ENCODE results near the gene TMEM229B. TPM values are rescaled to one million over a fixed set of nuclear protein-coding genes. Genes with fewer than 3 reads are reported as not detected.

Gene TMEM229B
- total RNA-seq, 6 experiments from 2014 or later = 0.06 to 1.8 (median 1.2) TPM

DNA sequence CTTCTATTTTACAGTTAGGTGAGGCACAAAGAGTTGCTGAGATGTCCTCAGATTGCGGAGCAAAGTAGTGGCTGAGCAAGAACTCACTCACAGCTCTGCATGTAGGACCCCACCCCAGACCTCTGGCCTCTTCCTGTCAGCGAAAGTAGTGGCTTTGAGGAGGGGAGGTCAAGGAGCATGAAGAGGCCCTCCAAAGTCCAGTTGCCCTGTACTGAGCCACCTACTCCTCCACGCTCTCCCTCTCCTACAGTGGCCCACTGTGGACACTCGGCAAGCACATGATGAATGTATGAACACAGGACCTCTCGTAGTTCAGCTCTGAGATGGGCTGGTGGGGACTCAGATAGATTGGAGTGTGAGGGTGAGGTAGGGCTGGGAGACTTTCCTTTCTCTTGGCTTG lies 39.2 kb upstream of the TMEM229B start:
- no peak for TF ChIP-seq POLR2A (IDR thresholded peaks at IDR 0.05)
- TF ChIP-seq, protein P1, sequence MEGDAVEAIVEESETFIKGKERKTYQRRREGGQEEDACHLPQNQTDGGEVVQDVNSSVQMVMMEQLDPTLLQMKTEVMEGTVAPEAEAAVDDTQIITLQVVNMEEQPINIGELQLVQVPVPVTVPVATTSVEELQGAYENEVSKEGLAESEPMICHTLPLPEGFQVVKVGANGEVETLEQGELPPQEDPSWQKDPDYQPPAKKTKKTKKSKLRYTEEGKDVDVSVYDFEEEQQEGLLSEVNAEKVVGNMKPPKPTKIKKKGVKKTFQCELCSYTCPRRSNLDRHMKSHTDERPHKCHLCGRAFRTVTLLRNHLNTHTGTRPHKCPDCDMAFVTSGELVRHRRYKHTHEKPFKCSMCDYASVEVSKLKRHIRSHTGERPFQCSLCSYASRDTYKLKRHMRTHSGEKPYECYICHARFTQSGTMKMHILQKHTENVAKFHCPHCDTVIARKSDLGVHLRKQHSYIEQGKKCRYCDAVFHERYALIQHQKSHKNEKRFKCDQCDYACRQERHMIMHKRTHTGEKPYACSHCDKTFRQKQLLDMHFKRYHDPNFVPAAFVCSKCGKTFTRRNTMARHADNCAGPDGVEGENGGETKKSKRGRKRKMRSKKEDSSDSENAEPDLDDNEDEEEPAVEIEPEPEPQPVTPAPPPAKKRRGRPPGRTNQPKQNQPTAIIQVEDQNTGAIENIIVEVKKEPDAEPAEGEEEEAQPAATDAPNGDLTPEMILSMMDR (IDR thresholded peaks at IDR 0.05) = no peak
- WGBS (ENCODE audit: insufficient coverage, low coverage, low lambda C conversion rate, missing lambda C conversion rate) = 72% methylated on average over 5 of the region's 5 CpGs
- no peaks in the 10 kb centered on the region for H3K27me3 ChIP-seq
- no peak overlapping the region for H3K27ac ChIP-seq
- no peaks in the 10 kb centered on the region for H3K36me3 ChIP-seq
- H3K4me3 ChIP-seq = no peak overlapping the region
- DNase-seq (no peak), ATAC-seq (no peak)
- intact Hi-C loops (cut with DNase I) = no loop called here
- no peaks in the 10 kb centered on the region for H3K9me3 ChIP-seq
- peaks cover 0 to 4% (median 0%) of the 10 kb centered on the region in 4 donors for H3K4me1 ChIP-seq

DNA sequence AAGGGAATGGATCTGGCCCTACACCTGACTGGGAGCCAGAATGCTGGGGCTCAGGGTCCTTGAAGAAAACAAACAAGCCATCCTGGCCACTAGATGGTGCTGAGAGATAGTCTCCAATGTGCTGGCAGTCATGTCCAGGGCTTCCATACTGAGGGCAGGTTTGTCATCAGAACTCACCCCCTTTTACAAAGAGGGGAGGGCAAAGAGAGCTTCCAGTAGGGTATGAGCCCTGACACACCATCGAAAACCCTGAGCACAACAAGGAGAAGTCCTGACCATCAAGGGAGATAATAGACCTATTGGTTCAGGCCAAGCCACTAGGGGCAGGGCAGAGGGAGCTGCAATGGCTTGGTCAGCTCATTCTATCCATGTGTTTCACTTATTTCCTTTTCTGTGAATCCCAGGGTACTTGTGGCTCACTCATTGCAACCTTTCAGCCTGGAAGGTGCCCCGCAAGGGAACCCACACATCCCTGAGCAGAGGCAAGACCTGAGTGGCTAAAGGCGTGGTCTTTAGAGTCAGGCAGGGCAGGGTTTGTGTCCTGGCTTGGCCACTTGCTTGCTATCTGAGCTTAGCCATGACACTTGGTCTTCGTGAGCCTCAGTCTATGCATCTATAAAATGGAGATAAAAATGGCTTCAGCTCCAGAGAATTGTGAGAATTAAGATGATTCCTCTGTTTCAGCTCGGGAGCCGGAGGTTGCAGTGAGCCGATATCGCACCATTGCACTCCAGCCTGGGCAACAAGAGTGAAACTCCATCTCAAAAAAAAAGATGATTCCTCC lies 38.3 kb upstream of the TMEM229B start:
- H3K9me3 ChIP-seq = no peaks in the 10 kb centered on the region
- ATAC-seq (peak; percentile 78 to 90 (median 80)), DNase-seq (peak in 1 of 3 donors; percentile 22)
- no peak overlapping the region for H3K4me3 ChIP-seq
- no peaks in the 10 kb centered on the region for H3K36me3 ChIP-seq
- WGBS (ENCODE audit: insufficient coverage, low coverage, low lambda C conversion rate, missing lambda C conversion rate) = 78% methylated on average over 6 of the region's 8 CpGs
- no peaks in the 10 kb centered on the region for H3K4me1 ChIP-seq
- H3K27ac ChIP-seq = no peak overlapping the region
- intact Hi-C loops (cut with DNase I) = no loop called here
- no peak for TF ChIP-seq POLR2A (IDR thresholded peaks at IDR 0.05)
- TF ChIP-seq, protein P1 (IDR thresholded peaks at IDR 0.05) = peak; percentile 55 to 68 (median 65)
- H3K27me3 ChIP-seq = no peaks in the 10 kb centered on the region

GRCh38 chr14:67526181-67526580 lies 37.7 kb upstream of the TMEM229B start:
- TF ChIP-seq, protein P1 (IDR thresholded peaks at IDR 0.05) = no peak
- no peak for TF ChIP-seq POLR2A (IDR thresholded peaks at IDR 0.05)
- Histone ChIP-seq H3K4me1 (no peaks in the 10 kb centered on the region), H3K4me3 (no peak overlapping the region), H3K9me3 (no peaks in the 10 kb centered on the region), H3K27me3 (no peaks in the 10 kb centered on the region), H3K27ac (no peak overlapping the region), H3K36me3 (no peaks in the 10 kb centered on the region)
- 41% methylated on average over 6 of the region's 6 CpGs for WGBS (ENCODE audit: insufficient coverage, low coverage, low lambda C conversion rate, missing lambda C conversion rate)
- no peak for ATAC-seq
- intact Hi-C loops (cut with DNase I) = no loop called here
- no peak for DNase-seq

- H3K36me3 ChIP-seq = no peaks in the 10 kb centered on the region
- no peaks in the 10 kb centered on the region for H3K27me3 ChIP-seq
- intact Hi-C loops (cut with DNase I) = no loop called here
- H3K27ac ChIP-seq = no peak overlapping the region
- H3K9me3 ChIP-seq = no peaks in the 10 kb centered on the region
- TF ChIP-seq, protein P1 (IDR thresholded peaks at IDR 0.05) = no peak
- TF ChIP-seq POLR2A (IDR thresholded peaks at IDR 0.05) = no peak
- no peak overlapping the region for H3K4me3 ChIP-seq
- DNase-seq (no peak), ATAC-seq (no peak)
- H3K4me1 ChIP-seq = no peaks in the 10 kb centered on the region
- 57% methylated on average over 4 of the region's 4 CpGs for WGBS (ENCODE audit: insufficient coverage, low coverage, low lambda C conversion rate, missing lambda C conversion rate)
Measured at GRCh38 chr14:67525389-67525788, 36.9 kb upstream of the TMEM229B start.

All from right lobe of liver (tissue), 6 donors.